ENCODE measurements around the gene UCN2. TPM values are rescaled to one million over a fixed set of nuclear protein-coding genes. Genes with fewer than 3 reads are reported as not detected.
"Not testable (repeated sequence)": the region's sequence is repeated elsewhere in the genome, so short reads cannot be mapped to it uniquely, and the experiment has no call there.

The UCN2 gene
- total RNA-seq, 1 experiment from 2014 or later = 0.49 TPM

DNA sequence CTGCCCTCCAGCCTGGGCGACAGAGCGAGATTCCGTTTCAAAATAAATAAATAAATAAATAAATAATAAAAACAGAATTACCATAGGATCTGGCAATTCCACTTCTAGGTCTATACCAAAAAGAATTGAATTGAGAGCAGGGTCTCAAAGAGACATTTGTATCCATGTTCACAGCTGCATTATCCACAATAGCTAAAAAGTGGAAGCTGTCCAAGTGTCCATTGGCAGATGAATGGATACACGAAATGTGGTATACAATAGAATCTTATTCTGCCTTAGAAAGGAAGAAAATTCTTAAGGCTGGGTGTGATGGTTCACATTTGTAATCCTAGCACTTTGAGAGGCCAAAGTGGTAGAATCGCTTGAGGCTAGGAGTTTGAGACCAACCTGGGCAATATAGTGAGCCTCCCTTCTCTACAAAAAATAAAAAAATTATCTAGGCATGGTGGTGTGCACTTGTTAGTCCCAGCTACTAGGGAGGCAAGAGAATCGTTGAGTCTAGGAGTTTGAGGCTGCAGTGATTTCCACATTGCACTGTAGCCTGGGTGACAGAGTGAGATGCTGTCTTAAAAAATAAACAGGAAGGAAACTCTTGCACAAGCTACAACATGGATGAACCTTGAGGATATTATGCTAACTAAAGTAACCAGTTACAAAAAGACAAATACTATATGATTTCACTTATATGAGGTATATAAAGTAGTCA lies 31.2 kb downstream of the UCN2 start:
- TF ChIP-seq, protein P1, sequence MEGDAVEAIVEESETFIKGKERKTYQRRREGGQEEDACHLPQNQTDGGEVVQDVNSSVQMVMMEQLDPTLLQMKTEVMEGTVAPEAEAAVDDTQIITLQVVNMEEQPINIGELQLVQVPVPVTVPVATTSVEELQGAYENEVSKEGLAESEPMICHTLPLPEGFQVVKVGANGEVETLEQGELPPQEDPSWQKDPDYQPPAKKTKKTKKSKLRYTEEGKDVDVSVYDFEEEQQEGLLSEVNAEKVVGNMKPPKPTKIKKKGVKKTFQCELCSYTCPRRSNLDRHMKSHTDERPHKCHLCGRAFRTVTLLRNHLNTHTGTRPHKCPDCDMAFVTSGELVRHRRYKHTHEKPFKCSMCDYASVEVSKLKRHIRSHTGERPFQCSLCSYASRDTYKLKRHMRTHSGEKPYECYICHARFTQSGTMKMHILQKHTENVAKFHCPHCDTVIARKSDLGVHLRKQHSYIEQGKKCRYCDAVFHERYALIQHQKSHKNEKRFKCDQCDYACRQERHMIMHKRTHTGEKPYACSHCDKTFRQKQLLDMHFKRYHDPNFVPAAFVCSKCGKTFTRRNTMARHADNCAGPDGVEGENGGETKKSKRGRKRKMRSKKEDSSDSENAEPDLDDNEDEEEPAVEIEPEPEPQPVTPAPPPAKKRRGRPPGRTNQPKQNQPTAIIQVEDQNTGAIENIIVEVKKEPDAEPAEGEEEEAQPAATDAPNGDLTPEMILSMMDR (conservative IDR thresholded peaks at IDR 0.05; ENCODE audit: low read depth, low read length) = no peak
- no peak for TF ChIP-seq EZH2 (IDR thresholded peaks at IDR 0.05; ENCODE audit: borderline replicate concordance, low read depth, low read length, poor library complexity, severe bottlenecking)
- H3K4me3 ChIP-seq (ENCODE audit: low read depth, low read length, poor library complexity, severe bottlenecking) = no peak overlapping the region
- ChIA-PET CTCF (no interaction called here), POLR2A (ENCODE audit: low non-redundant PET) (no interaction called here)
- no peak for DNase-seq (ENCODE audit: low spot score)
- no peaks in the 10 kb centered on the region for H3K9me3 ChIP-seq (ENCODE audit: low read depth, low read length, poor library complexity, severe bottlenecking)
- no TSS peak for BruUV-seq (replicated peaks)
- no peak overlapping the region for H3K27ac ChIP-seq (ENCODE audit: low read depth, low read length, poor library complexity, severe bottlenecking)
- no peaks in the 10 kb centered on the region for H3K4me1 ChIP-seq (ENCODE audit: insufficient read depth, low read length, poor library complexity, severe bottlenecking)
- intact Hi-C loops (cut with micrococcal nuclease; ENCODE audit: unreplicated experiment) = no loop called here
- no peaks in the 10 kb centered on the region for H3K27me3 ChIP-seq (replicated peaks; ENCODE audit: insufficient read depth, low read depth, low read length, poor library complexity)
- H3K36me3 ChIP-seq (ENCODE audit: insufficient read depth, low read length, poor library complexity, severe bottlenecking) = no peaks in the 10 kb centered on the region

DNA sequence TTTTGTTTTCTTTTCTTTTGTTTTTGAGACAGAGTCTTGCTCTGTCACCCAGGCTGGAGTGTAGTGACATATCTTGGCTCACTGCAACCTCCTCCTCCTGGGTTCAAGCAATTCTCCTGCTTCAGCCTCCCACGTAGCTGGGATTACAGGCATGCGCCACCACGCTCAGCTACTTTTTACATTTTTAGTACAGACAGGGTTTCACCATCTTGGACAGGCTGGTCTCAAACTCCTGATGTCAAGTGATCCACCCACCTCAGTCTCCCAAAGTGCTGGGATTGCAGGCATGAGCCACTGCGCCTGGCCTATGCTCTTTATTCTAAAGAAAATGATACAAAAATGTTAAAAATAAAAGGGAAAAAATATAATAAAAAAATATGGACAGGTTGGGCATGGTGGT lies 32.9 kb downstream of the UCN2 start:
- H3K36me3 ChIP-seq (ENCODE audit: insufficient read depth, low read length, poor library complexity, severe bottlenecking); BruUV-seq (replicated peaks); DNase-seq (ENCODE audit: low spot score); H3K27me3 ChIP-seq (replicated peaks; ENCODE audit: insufficient read depth, low read depth, low read length, poor library complexity); CTCF ChIA-PET; H3K27ac ChIP-seq (ENCODE audit: low read depth, low read length, poor library complexity, severe bottlenecking); H3K4me1 ChIP-seq (ENCODE audit: insufficient read depth, low read length, poor library complexity, severe bottlenecking); H3K4me3 ChIP-seq (ENCODE audit: low read depth, low read length, poor library complexity, severe bottlenecking); H3K9me3 ChIP-seq (ENCODE audit: low read depth, low read length, poor library complexity, severe bottlenecking): not testable (repeated sequence)
- intact Hi-C loops (cut with micrococcal nuclease; ENCODE audit: unreplicated experiment) = loop anchor here (2.0 kb wide), 1 partner anchor 18 kb away; no protein-coding TSS in a partner anchor
- POLR2A ChIA-PET (ENCODE audit: low non-redundant PET) = interaction anchor here (0.6 kb wide), 1 partner anchor 64 kb away, joined by 3 read pairs; no protein-coding TSS in a partner anchor

DNA sequence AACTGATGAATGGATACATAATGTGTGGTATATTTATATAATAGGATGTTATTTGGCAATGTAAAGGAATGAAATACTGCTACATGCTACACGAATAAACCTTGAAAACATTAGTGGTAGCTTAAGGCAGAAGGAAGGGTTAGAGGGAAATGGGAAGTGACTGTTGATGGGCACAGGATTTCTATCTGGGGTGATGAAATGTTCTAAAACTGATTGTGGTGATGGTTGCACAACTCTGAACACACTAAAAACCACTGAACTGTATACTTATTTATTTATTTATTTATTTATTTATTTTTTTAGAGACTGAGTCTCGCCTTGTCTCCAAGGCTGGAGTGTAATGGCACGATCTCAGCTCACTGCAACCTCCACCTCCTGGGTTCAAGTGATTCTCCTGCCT lies 34.8 kb downstream of the UCN2 start:
- intact Hi-C loops (cut with micrococcal nuclease; ENCODE audit: unreplicated experiment) = no loop called here
- no peak for DNase-seq (ENCODE audit: low spot score)
- CTCF ChIA-PET = no interaction called here
- H3K4me3 ChIP-seq (ENCODE audit: low read depth, low read length, poor library complexity, severe bottlenecking) = no peak overlapping the region
- POLR2A ChIA-PET (ENCODE audit: low non-redundant PET) = no interaction called here
- BruUV-seq (replicated peaks) = no TSS peak
- no peaks in the 10 kb centered on the region for H3K27me3 ChIP-seq (replicated peaks; ENCODE audit: insufficient read depth, low read depth, low read length, poor library complexity)
- H3K36me3 ChIP-seq (ENCODE audit: insufficient read depth, low read length, poor library complexity, severe bottlenecking) = no peaks in the 10 kb centered on the region
- TF ChIP-seq EZH2 (IDR thresholded peaks at IDR 0.05; ENCODE audit: borderline replicate concordance, low read depth, low read length, poor library complexity, severe bottlenecking) = no peak
- TF ChIP-seq, protein P1 (conservative IDR thresholded peaks at IDR 0.05; ENCODE audit: low read depth, low read length) = no peak
- H3K9me3 ChIP-seq (ENCODE audit: low read depth, low read length, poor library complexity, severe bottlenecking) = no peaks in the 10 kb centered on the region
- no peaks in the 10 kb centered on the region for H3K4me1 ChIP-seq (ENCODE audit: insufficient read depth, low read length, poor library complexity, severe bottlenecking)
- no peak overlapping the region for H3K27ac ChIP-seq (ENCODE audit: low read depth, low read length, poor library complexity, severe bottlenecking)

DNA sequence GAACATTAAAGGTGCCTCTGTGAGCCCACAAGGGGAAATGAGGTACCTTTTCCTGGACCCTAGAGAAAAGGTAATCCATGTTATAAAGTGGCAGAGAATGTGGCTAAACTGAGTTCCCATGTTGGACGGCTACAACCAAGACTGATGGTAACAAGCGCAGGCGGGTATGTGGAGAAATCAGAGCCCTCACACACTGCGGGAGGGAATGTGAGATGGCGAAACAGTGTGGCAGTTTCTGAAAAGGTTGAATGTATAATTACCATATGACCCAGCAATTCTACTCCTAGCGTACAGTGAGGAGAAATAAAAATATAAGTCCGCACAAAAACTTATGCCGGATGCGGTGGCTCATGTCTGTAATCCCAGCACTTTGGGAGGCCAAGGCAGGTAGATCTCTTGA lies 35.5 kb downstream of the UCN2 start:
- no peaks in the 10 kb centered on the region for H3K27me3 ChIP-seq (replicated peaks; ENCODE audit: insufficient read depth, low read depth, low read length, poor library complexity)
- ChIA-PET POLR2A (ENCODE audit: low non-redundant PET) (no interaction called here), CTCF (no interaction called here)
- no peak overlapping the region for H3K4me3 ChIP-seq (ENCODE audit: low read depth, low read length, poor library complexity, severe bottlenecking)
- intact Hi-C loops (cut with micrococcal nuclease; ENCODE audit: unreplicated experiment) = no loop called here
- no peaks in the 10 kb centered on the region for H3K36me3 ChIP-seq (ENCODE audit: insufficient read depth, low read length, poor library complexity, severe bottlenecking)
- no peaks in the 10 kb centered on the region for H3K9me3 ChIP-seq (ENCODE audit: low read depth, low read length, poor library complexity, severe bottlenecking)
- H3K27ac ChIP-seq (ENCODE audit: low read depth, low read length, poor library complexity, severe bottlenecking) = no peak overlapping the region
- TF ChIP-seq, protein P1 (conservative IDR thresholded peaks at IDR 0.05; ENCODE audit: low read depth, low read length) = no peak
- TF ChIP-seq EZH2 (IDR thresholded peaks at IDR 0.05; ENCODE audit: borderline replicate concordance, low read depth, low read length, poor library complexity, severe bottlenecking) = no peak
- no peaks in the 10 kb centered on the region for H3K4me1 ChIP-seq (ENCODE audit: insufficient read depth, low read length, poor library complexity, severe bottlenecking)
- no TSS peak for BruUV-seq (replicated peaks)
- DNase-seq (ENCODE audit: low spot score) = no peak
